T-helper 1 cell treated with Interleukin-12 subunit alpha and Interleukin-12 subunit beta and Interleukin-4 antibody, amounts not matched to agents 30 ng/mL and 1 ng/mL, for 36 hours (primary cell): ENCODE data around the gene PLA2G2E. TPM values are rescaled to one million over a fixed set of nuclear protein-coding genes. Genes with fewer than 3 reads are reported as not detected.

Source experiments
- intact Hi-C: fragments of 100-400 bp; cut with micrococcal nuclease; formaldehyde crosslinking; loops from one replicate; pipeline ENCODE4 v1.15.1; 2024
- total RNA-seq: library from RNA; stranded (reverse); gene quantifications from 2 replicates; pipeline ENCODE4 v1.2.3, GENCODE V29; 2022

PLA2G2E gene, protein sequence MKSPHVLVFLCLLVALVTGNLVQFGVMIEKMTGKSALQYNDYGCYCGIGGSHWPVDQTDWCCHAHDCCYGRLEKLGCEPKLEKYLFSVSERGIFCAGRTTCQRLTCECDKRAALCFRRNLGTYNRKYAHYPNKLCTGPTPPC
- not detected in 2 replicates for total RNA-seq

DNA sequence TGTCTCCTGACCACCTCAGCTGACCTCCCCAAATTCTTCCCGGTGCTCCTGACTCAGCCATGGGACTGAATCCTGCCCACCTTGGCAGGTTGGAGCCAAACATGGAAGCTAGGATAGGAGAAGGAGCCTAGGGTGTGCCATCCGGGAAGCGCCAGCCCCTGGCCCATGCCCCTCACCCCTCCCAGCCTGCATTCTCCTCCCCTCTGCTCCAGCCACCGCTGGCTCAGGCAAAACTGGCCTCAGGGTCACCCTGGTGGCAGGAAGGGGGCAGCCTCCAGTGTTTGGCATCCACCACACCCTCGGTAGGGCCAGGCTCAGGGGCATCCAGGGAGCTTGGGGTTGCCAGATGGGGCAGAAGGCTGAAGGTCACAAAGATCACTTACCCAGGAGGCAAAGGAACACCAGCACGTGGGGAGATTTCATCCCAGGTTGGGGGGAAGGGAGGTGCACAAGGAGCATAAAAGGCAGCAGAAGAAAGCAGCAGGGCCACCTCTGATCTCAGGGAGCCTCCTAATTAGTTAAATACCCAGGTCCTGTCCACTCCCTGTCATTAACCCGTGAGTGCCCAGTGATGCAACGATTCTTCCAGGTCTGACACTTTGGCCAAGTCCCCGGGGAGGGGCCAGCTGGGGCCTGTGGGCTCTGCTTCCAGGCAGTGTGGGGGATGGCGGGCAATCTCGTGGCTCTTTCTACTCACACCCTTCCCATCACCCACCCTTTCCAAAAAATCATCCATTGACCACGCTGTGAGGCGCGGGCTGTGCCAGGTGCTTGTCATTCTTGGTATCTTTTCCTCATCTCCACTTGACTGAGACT is at the start of gene PLA2G2E:
Gene PLA2G2E, minus strand, starts transcription at position 481 of the 816 bp plus-strand sequence. Its CDS starts 58 bp downstream, at position 423.
- intact Hi-C loops, result no loop called here

DNA sequence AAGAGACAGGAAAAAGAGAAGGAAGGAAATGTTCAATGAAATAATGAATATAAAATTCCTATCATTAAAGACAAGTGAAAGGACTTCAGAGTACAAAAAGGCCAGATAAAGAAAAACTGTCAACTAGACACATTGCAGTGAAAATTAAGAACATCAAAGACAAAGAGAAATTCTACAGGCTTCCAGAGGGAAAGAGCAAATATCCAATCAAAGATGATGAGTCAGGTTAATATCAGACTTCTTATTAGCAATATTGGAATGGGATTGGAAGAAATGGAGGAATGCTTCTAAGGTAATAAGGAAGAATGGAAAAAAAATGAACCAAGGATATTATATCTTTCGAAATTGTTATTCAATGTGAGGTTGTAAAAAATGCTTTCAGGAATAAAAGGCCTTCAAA is 48.2 kb upstream of the PLA2G2E start:
- intact Hi-C loops, result no loop called here

DNA sequence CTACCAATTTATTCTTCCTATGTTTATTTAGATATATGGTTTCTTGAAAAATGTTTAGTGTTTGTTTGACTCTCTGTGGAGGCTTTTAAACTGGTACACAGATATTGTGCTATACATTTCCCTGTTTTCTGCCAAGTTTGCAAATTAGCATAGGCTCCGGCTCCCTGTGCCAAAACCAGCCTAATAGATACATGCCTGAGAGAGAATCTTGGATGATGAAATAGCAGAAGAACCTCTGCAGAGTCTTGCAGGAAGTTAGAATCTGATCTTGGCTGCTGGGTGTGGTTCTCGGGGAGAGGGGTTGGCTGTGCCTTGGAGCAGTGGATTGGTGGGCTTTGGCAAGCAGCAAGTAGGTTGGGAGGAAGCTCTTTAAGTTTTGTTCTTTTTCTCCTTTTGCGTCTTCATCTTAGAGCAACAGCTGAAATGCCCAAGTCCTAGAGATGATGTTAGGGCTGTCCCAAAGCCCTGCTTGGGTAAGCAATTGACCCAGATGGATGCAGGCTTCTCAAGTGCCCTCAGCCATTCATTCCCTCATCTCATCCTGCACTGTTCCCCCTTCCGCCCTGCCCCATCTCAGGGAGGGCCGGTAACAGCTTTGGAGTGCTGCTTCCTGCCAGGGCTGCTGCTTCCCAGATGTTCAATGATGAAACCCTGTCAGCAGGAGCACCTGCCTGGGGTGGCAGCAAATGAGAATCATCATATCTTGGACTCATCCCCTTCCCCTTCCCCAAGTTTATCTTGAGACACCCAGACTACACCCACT is 46.7 kb upstream of the PLA2G2E start:
- intact Hi-C loops, result no loop called here

DNA sequence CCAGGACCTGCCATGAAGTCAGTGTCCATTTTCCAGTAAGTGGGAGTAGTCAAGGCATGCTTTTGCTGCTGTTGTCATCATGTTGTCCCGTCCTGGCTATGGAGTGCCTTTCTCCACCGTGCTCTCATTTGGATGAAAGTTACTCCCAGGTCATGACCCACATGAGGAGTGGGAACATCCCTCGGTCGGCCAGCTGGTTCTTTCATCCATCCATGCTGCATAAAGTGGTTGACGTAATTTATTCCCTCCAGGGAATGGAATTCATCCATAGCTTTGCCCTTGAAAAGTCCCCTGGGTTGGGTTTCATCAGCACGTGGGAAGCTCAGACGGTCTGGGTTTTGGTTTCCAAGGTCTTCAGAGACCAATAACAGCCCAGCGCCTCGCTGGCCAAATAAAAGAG is 44.4 kb upstream of the PLA2G2E start:
- intact Hi-C loops, result no loop called here

DNA sequence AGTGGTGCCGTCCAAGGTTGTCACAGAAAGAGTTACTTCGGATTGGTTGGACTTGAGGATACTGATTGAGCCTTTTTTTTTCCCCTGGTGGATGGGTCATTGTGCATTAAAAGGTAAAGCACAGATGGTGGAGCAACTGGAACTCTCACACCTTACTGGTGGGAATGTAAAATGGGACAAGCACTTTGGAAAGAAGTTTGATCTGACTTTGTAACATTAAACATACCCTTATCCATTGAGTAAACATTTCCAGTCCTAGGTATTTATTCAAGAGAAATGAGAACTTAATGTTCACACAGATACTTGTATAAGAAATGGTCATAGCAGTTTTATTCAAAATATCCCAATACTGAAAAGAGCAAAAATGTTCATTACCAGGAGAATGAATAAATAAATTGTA is 41.1 kb upstream of the PLA2G2E start:
- intact Hi-C loops, result no loop called here

DNA sequence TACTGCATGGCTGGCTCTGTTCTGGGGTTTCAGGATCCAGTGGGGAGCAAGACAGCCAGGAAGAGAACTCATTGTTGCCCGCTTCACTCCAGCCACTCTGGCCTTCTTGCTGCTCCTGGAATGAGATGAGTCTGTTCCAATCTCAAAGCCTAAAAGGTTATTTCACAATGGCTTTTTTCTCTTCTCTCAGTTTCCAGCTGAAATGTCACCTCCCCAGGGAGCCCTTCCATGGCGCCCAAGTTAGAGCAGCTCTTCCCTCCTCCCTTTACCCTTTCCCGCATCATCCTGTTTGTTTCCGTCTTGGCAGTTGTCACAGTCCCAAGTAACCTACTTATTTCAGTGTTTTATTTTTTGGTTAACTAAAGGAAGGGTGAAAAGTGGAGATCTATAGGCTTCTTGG is 40.2 kb upstream of the PLA2G2E start:
- intact Hi-C loops, result no loop called here

DNA sequence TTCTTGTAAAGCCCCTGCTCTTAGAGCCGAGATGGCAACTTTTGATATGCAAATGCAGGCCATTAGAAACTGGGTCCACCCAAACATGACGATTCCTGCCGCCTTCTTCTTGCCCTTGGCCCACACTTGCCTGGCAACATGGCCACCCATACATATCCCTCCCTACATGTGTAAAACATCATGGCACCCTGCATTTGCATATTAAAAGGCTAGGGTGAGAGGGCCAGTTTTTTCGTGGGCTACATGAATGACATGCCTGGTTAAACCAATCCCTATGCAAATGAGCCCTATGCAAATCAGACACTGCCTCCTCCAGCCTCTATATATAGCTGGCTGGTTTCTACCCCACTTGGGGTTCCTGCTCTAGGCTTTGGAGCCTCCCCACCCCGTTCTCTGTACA is 37.2 kb upstream of the PLA2G2E start:
- intact Hi-C loops, result no loop called here

DNA sequence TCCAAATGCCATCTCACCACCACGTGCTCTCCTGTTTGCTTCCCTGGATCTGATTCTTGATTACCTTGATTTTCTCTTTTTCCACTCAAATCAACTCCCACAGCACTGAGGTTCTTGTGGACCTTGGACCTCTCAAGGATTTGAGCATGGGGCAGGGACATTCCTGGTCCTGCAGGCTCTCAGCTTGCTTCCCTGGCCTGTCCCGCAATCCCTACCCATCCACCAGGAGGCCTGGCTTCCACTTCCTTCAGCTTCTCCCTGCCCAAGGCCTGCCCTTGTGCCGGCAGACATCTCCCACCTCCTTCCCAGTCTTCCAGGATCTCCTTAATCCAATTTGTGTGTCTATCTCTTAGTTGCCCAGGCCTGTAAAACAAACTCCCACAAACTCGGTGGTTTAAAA is 34.4 kb upstream of the PLA2G2E start:
- intact Hi-C loops, result no loop called here

DNA sequence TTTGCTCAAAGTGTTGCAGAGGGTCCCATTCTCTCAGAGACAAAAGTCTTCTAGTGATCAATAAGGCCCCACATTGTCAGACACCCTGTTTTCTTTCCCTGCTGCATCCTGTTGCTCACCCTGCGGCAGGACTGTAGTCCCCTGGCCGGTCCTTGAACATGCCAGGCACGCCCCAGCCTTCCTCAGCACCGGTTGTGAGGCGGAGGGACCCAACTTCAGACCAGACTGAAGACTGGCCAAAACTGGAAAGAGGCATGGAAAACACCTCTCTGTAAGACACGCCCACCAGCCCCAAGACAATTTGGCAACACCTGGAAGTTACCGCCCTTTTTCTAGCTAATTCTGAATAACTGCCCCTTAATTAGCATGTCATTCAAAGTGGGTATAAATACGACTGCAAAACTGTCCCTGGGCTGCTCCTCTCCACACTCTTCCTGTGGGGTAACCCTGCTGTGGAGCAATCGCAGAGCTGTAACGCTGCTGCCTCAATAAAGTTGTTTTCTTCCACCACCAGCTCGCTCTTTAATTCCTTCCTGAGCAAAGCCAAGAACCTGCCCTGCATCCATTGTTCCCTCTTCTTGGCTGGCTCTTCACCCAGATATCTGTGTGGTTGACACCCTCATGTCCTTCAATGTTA is 32.2 kb upstream of the PLA2G2E start:
- intact Hi-C loops, result no loop called here

DNA sequence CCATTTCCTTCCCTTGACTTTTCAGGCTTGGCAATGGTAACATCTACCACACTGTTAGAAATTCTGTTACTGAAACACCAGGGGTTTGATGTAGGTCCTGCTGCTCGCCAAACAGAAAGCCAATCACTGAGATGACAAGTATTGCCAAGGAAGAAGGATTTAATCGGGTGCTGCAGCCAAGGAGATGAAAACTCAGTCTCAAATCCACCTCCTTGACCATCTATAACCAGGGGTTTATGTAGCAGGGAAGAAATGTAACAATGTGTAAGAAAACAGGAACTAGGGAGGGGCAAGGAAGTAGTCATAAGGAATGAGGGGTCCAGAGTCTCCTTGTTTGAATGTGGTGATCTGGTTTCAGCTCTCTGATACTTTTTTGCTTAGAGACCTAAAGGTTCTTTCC is 30.6 kb upstream of the PLA2G2E start:
- intact Hi-C loops, result no loop called here

DNA sequence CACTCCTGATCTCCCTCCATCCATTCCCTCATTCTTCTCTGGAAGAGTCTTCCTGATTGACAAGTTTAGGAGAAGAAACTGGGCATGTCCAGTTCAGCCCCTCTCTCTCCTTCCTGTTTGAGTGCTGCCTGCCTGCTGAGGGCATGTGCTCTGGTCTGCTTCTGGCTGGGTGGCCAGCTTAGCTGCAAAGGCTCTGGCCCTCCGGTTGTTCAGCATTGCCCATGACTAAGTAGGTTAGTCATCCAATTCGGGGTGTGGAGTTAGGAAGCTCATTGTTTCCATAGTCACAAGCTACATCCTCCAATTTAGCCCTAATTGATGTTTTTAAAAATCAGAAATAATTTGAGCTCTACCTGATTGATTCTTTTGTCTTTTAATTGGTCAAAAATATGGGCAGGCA is 25.6 kb upstream of the PLA2G2E start:
- intact Hi-C loops, result no loop called here

DNA sequence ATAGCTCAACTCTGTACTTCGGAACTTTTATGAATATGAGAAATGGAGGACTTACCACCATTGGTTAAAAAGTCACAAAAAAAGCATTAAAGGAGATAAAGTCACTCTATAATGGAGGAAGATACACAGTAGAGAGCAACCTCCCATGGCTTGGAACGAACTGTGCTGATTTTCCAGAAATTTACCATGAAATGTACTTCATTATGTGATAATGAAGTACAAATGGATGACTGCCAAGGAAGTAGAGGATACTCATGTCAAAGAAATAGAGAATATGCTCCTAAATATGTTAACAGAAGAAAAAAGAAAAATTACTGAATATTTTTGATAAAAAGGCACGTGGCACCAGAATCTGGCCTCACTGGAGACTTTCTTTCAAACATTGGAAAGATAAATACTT is 23.6 kb upstream of the PLA2G2E start:
- intact Hi-C loops, result no loop called here

DNA sequence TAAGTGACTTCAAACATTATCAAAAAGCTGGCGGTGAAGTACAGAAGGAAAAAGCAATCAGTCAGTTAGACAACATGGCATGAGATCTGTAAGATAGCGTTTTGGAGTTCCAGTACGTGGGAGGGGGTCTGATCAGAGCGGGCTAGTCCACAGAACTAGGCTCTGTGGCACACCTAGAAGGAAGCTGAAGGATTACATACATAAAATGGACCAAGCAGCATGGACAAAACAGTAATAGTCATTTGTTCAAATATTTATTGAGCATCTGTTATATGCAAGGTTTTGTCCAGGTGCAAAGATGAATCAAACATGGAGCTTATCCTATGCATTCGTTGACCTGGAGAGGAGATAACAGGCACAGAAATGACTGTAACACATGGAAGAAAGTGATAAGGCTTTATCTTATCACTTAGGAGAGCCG is 22.9 kb upstream of the PLA2G2E start:
- intact Hi-C loops, result no loop called here

DNA sequence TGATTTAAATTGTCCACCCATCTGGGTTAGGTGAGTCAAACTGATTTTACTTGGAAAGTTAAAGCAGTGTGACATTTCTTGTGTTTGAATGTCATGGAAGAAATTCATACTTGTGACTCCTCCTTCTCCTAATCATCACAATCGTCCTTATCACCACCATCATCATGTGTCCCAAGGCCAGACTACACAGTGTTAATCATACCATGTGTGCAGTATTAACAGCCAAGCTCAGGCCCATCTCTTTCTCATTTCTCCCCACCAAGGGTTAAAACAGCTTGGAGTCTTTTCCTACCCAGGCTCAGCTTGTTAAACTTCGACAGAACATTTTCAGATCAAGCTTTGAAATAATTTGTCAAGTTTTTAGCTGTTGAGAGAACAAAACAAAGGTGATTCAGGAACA is 22.5 kb upstream of the PLA2G2E start:
- intact Hi-C loops, result no loop called here

DNA sequence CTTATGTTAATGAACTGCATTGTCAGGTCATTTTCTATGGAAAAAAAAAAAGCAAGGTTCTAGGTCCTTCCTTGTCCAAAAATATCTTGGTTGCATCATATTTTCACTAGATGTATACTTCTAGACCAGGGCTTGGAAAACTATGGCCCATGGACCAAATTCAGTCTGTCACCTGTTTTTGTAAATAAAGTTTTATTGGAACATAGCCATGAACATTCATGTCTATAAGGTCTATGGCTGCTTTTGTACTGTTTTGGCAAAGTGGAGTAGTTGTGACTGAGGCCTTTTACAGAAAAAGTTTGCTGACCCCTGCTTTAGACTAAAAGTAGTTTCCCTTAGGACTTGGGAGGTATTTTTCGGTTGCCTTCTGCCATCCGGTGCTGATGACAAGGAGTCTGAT is 19.2 kb upstream of the PLA2G2E start:
- intact Hi-C loops, result no loop called here

DNA sequence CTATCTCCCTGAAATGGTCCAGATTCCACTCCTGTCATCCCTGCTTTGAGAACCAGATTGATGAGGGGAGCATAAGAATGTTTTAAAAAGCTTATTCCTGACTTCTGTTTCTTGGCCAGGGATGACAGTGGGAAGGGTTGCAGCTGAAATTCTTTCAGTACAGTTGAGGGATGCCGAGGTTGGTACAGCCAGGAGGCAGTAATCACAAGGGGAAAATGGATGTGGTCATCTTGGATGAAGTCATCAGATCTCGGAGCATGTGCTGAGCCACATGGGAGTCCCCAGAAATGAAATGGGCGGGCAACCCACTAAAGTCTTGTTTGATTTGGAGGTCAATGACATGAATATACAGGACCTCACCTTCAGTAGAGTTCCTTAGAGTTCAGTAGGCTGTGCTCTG is 18.7 kb upstream of the PLA2G2E start:
- intact Hi-C loops, result no loop called here

DNA sequence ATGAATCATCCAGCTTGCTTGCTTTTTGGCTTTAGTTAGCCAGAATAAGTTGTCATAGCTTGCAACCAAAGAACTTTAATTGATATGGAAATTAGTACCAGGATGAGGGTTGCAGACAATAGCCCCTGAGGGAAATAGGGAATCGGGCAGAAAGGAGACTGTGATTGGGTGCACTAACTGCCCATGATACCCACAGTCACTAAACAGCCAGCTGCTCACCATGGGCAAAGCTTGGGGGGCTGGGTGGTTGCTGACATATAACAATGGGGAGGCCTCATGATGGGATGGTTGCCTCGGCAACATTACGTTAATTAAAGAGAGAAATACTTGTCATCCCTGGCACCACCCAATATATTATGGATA is 17.8 kb upstream of the PLA2G2E start:
- intact Hi-C loops, result no loop called here

DNA sequence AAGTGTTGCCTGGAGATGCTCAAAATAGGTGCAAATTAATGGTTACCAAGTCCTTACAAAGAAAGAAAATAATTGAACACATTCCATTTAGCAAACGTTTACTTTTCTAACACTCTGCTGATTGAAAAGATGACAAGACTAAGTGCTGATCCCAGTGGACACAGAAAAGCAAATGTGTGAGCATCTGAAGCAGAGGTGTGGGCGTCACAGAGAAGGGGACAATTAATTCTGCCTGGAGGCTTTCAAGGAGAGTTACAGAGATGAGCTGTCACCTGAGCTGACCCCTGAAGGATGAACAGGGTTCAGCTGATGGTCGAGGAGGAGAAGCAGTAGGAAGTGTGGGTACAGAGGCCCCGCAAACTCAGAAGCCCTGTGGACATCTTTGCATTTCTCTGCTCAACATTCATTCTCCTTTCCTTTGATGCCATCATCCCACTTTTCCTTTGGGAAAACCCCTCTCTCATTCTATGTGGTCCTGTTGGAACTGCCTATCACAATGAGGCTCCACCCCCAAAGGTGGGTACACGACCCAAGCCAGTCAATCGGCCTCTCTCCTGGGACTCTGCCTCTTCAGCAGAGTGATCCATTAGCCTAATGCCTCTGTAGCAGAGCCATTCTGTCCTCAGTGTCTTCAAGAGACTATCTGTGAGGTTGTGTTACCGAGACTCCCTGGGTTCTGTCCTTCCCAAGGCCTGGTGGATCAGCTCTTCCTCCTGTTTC is 17.2 kb upstream of the PLA2G2E start:
- intact Hi-C loops, result no loop called here

DNA sequence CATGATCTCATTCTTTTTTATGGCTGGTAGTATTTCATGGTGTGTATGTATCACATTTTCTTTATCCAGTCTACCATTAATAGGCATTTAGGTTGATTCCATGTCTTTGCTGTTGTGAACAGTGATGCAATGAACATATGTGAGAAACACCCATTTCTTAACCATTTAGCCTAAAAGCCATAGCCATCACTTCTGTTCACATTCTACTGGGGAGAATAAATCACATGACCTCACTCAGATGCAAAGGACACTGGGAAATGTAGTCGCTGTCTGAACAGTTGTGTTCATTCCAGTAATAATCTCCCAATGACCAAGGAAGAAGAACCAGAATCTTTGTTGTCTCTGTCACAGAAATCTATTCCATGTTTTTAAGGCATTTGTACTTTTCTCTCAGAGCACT is 15.1 kb upstream of the PLA2G2E start:
- intact Hi-C loops, result no loop called here

DNA sequence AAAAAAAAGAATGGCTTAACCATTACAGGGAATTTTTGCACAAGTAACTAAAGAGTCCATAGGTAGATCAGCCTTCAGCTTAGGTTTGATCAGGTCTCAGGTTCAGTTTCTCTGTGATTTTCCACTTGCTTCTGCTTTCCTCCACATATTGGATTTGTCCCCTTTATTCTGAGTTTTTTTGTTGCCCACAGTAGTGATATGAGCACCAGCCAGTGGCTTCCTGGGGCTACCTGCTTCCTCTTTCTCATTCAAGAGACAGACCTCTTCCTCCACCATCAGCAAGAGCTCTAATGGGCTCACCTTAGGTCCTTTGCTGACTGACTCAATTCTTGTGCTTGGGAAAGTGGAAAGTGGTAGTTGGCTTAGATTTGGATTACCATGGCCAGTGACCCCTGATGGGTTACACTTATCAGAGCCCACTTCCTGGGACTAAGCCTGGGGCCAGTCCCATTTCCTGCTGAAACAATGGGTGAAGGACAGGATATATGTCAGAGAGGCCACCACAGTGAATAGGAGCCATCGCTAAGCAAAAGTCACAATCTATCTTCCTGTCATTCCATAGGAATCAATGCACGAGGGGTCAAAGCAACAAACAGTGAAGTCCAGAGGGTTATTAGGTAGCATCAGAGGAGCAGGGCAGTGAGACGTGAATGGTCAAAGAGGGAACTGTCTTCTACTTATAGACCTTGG is 12.8 kb upstream of the PLA2G2E start:
- intact Hi-C loops, result no loop called here

DNA sequence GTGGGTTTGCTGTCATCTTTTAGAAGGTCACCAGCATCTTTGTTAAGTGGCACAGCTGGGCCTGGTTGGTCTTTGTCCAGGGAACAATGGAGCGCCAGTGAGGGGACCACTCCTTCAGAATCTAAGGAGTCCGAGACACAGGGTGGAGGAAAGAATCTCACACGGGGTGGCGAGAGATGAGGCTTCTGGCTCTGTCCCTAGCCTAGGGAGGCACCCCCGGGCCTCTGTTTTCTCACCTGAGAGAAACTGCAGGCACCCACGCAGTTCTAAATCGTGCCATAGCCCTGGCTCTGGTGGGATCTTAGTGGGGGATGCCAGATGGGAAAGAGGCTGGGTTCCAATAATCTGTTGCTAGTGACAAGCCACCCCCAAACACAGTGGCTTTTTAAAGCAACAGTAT is 10.9 kb upstream of the PLA2G2E start:
- intact Hi-C loops, result no loop called here
